Measurements from ENCODE around the gene CCNK.

DNA sequence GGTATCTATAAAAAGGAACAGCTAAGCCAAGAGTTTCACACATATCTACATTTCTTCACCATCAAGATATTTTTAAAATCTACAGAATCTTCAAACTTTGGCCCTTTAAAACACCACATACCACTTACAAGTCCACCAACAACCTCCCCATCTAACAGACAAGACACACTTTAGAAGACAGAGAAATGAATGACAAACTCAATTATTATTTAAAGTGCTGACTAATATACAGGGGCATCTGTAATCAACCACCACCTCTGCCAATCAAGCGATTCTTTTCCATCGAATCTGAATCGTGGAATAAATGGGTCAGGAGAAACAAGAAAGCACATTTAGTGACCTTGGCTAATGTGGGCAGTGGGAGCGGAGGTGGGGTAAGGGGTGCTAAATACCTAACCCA is 8.3 kb upstream of the CCNK start:
- TF ChIP-seq, protein P1, sequence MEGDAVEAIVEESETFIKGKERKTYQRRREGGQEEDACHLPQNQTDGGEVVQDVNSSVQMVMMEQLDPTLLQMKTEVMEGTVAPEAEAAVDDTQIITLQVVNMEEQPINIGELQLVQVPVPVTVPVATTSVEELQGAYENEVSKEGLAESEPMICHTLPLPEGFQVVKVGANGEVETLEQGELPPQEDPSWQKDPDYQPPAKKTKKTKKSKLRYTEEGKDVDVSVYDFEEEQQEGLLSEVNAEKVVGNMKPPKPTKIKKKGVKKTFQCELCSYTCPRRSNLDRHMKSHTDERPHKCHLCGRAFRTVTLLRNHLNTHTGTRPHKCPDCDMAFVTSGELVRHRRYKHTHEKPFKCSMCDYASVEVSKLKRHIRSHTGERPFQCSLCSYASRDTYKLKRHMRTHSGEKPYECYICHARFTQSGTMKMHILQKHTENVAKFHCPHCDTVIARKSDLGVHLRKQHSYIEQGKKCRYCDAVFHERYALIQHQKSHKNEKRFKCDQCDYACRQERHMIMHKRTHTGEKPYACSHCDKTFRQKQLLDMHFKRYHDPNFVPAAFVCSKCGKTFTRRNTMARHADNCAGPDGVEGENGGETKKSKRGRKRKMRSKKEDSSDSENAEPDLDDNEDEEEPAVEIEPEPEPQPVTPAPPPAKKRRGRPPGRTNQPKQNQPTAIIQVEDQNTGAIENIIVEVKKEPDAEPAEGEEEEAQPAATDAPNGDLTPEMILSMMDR (IDR thresholded peaks at IDR 0.05): no peak
- no peak for TF ChIP-seq EP300 (IDR thresholded peaks at IDR 0.05)

Data from suprapubic skin (tissue), 3 donors.